Astrocyte (in vitro differentiated cells and primary cell): Measurements from ENCODE around the gene NMT1. TPM values are rescaled to one million over a fixed set of nuclear protein-coding genes. Genes with fewer than 3 reads are reported as not detected.

Source experiments
- DNase-seq: peaks from one replicate; pipeline ENCODE4 v3.0.0-alpha.2; 2010; ENCODE audit warnings: low read depth
- FAIRE-seq: peaks from 2 replicates; lab custom pipeline; 2011; peaks lifted over from hg19 to GRCh38; lab: Jason Lieb, UNC
- H2AFZ ChIP-seq: 2 replicates; pipeline ENCODE4 v1.6.0; 2012; ENCODE audit warnings: low read depth, low read length, inconsistent platforms
- H3K27ac ChIP-seq: 2 replicates; pipeline ENCODE4 v1.5.1; 2011; ENCODE audit warnings: low read depth, low read length, inconsistent platforms
- H3K27me3 ChIP-seq: 2 replicates; pipeline ENCODE4 v1.6.0; 2011; ENCODE audit warnings: low read length, inconsistent platforms; ENCODE audit not compliant: insufficient read depth
- H3K36me3 ChIP-seq: 2 replicates; pipeline ENCODE4 v1.5.1; 2011; ENCODE audit warnings: low read length, inconsistent platforms; ENCODE audit not compliant: insufficient read depth
- H3K4me1 ChIP-seq: 2 replicates; pipeline ENCODE4 v1.5.1; 2011; ENCODE audit warnings: low read length, inconsistent platforms; ENCODE audit not compliant: insufficient read depth
- H3K4me2 ChIP-seq: 2 replicates; pipeline ENCODE4 v1.6.0; 2012; ENCODE audit warnings: low read length, inconsistent platforms
- H3K4me3 ChIP-seq: 2 replicates; pipeline ENCODE4 v1.5.1; 2011; ENCODE audit warnings: low read depth, mild to moderate bottlenecking, low read length, inconsistent platforms; ENCODE audit not compliant: insufficient read depth
- H3K79me2 ChIP-seq: 2 replicates; pipeline ENCODE4 v1.6.0; 2012; ENCODE audit warnings: mild to moderate bottlenecking, low read length, inconsistent platforms; ENCODE audit not compliant: insufficient read depth
- H3K9ac ChIP-seq: 2 replicates; pipeline ENCODE4 v1.6.0; 2012; ENCODE audit warnings: mild to moderate bottlenecking, low read length, inconsistent platforms
- H3K9me3 ChIP-seq: 2 replicates; pipeline ENCODE4 v1.5.1; 2012; ENCODE audit warnings: low read depth, mild to moderate bottlenecking, low read length, inconsistent platforms; ENCODE audit not compliant: insufficient read depth
- H4K20me1 ChIP-seq: 2 replicates; pipeline ENCODE4 v1.6.0; 2012; ENCODE audit warnings: low read length, inconsistent platforms; ENCODE audit not compliant: insufficient read depth
- H3K27ac Mint-ChIP-seq: one replicate; pipeline ENCODE4 v1.8.0; 2021; ENCODE audit warnings: mild to moderate bottlenecking, mixed read lengths; ENCODE audit not compliant: unreplicated experiment
- H3K27me3 Mint-ChIP-seq: one replicate; pipeline ENCODE4 v1.8.0; 2021; ENCODE audit warnings: low read depth, mixed read lengths; ENCODE audit not compliant: unreplicated experiment
- H3K36me3 Mint-ChIP-seq: one replicate; pipeline ENCODE4 v1.8.0; 2021; ENCODE audit warnings: low read depth, mixed read lengths; ENCODE audit not compliant: unreplicated experiment
- H3K4me1 Mint-ChIP-seq: one replicate; pipeline ENCODE4 v1.8.0; 2021; ENCODE audit warnings: low read depth, mixed read lengths; ENCODE audit not compliant: unreplicated experiment
- H3K4me3 Mint-ChIP-seq: one replicate; pipeline ENCODE4 v1.8.0; 2021; ENCODE audit warnings: mild to moderate bottlenecking, moderate library complexity, mixed read lengths; ENCODE audit not compliant: unreplicated experiment
- H3K9me3 Mint-ChIP-seq: one replicate; pipeline ENCODE4 v1.8.0; 2021; ENCODE audit warnings: mild to moderate bottlenecking, mixed read lengths; ENCODE audit not compliant: unreplicated experiment
- CTCF ChIP-seq: IDR thresholded peaks from 2 replicates; pipeline ENCODE4 v1.5.1; 2011; ENCODE audit warnings: low read depth, mild to moderate bottlenecking, inconsistent platforms, low read length, moderate library complexity; ENCODE audit not compliant: insufficient read depth
- EZH2 ChIP-seq: IDR thresholded peaks from 2 replicates; pipeline ENCODE4 v1.6.1; 2012; ENCODE audit warnings: mild to moderate bottlenecking, low read length, inconsistent platforms; ENCODE audit not compliant: insufficient read depth
- total RNA-seq: library from RNA; stranded (reverse); gene quantifications from 2 replicates; pipeline ENCODE4 v1.2.1, GENCODE V29; 2021

NMT1 gene
- total RNA-seq, 1 donor from 2014 or later, result 114 TPM

GRCh38 chr17:45103269-45103795 is 42.2 kb downstream of the NMT1 start:
- Mint-ChIP-seq H3K4me3 (peak overlapping the region; percentile 22), H3K4me1 (peaks cover 24% of the 10 kb centered on the region), H3K9me3 (no peaks in the 10 kb centered on the region), H3K36me3 (peaks cover 32% of the 10 kb centered on the region), H3K27me3 (no peaks in the 10 kb centered on the region), H3K27ac (peak overlapping the region; percentile 75)
- no peaks in the 10 kb centered on the region for H3K4me1 ChIP-seq
- TF ChIP-seq CTCF (no peak), EZH2 (no peak)
- H3K27me3 ChIP-seq, result no peaks in the 10 kb centered on the region
- H3K36me3 ChIP-seq, result peaks cover 48% of the 10 kb centered on the region
- no peaks in the 10 kb centered on the region for H3K9me3 ChIP-seq
- H2AFZ ChIP-seq, result no peak overlapping the region
- H4K20me1 ChIP-seq, result peaks cover 46% of the 10 kb centered on the region
- H3K27ac ChIP-seq, result no peak overlapping the region
- no peak overlapping the region for H3K9ac ChIP-seq
- H3K4me3 ChIP-seq, result no peak overlapping the region
- H3K79me2 ChIP-seq, result no peaks in the 10 kb centered on the region
- DNase-seq (no peak), FAIRE-seq (no peak)
- H3K4me2 ChIP-seq, result no peak overlapping the region

DNA sequence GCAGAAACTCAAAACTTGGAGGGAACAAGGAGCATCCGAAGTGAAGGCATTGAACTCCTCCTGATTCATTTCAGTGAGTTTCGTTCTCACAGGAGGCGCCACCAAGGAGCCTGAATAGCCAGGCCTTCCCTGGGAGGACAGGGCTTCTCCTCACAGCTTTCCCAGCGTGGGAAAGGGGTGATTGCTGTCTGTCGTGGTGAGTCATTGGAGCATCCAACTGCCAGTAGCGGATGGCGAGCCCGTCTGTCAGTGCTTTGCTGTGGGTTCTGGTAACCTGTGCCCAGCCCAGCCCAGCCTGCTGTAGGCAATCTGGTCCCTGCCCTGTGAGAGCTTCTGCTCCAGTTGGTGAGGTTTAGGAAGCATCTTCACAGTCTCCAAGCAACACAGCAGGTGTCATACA is 42.9 kb downstream of the NMT1 start:
- Histone ChIP-seq H3K4me2 (no peak overlapping the region), H3K9me3 (no peaks in the 10 kb centered on the region), H3K79me2 (no peaks in the 10 kb centered on the region), H3K4me1 (no peaks in the 10 kb centered on the region), H4K20me1 (peaks cover 50% of the 10 kb centered on the region), H3K27me3 (no peaks in the 10 kb centered on the region), H3K9ac (no peak overlapping the region), H3K4me3 (no peak overlapping the region), H3K27ac (no peak overlapping the region), H3K36me3 (peaks cover 48% of the 10 kb centered on the region), H2AFZ (no peak overlapping the region)
- H3K27ac Mint-ChIP-seq, result no peak overlapping the region
- no peak overlapping the region for H3K4me3 Mint-ChIP-seq
- no peaks in the 10 kb centered on the region for H3K27me3 Mint-ChIP-seq
- H3K4me1 Mint-ChIP-seq, result peaks cover 21% of the 10 kb centered on the region
- FAIRE-seq (no peak), DNase-seq (no peak)
- TF ChIP-seq CTCF (no peak), EZH2 (no peak)
- peaks cover 30% of the 10 kb centered on the region for H3K36me3 Mint-ChIP-seq
- H3K9me3 Mint-ChIP-seq, result no peaks in the 10 kb centered on the region

GRCh38 chr17:45104497-45104896 is 43.4 kb downstream of the NMT1 start:
- no peak overlapping the region for H3K27ac Mint-ChIP-seq
- Histone ChIP-seq H3K79me2 (no peaks in the 10 kb centered on the region), H3K27me3 (no peaks in the 10 kb centered on the region), H4K20me1 (peaks cover 49% of the 10 kb centered on the region), H3K9me3 (no peaks in the 10 kb centered on the region), H2AFZ (no peak overlapping the region), H3K4me1 (no peaks in the 10 kb centered on the region), H3K4me3 (no peak overlapping the region), H3K27ac (no peak overlapping the region), H3K4me2 (no peak overlapping the region), H3K36me3 (peaks cover 48% of the 10 kb centered on the region), H3K9ac (no peak overlapping the region)
- FAIRE-seq (no peak), DNase-seq (no peak)
- no peak for TF ChIP-seq EZH2
- TF ChIP-seq CTCF, result no peak
- no peak overlapping the region for H3K4me3 Mint-ChIP-seq
- H3K4me1 Mint-ChIP-seq, result peaks cover 18% of the 10 kb centered on the region
- H3K9me3 Mint-ChIP-seq, result no peaks in the 10 kb centered on the region
- peaks cover 29% of the 10 kb centered on the region for H3K36me3 Mint-ChIP-seq
- H3K27me3 Mint-ChIP-seq, result no peaks in the 10 kb centered on the region
